ENCODE measurements around the gene HMGXB4. TPM values are rescaled to one million over a fixed set of nuclear protein-coding genes. Genes with fewer than 3 reads are reported as not detected.

HMGXB4 gene
- total and polyA plus RNA-seq, 12 donors, result 3.6 to 13.0 (median 9.1) TPM

GRCh38 chr22:35318346-35319215 is 61.3 kb downstream of the HMGXB4 start:
- Histone ChIP-seq H3K9me3 (no peaks in the 10 kb centered on the region), H3K27ac (no peak overlapping the region)
- DNase-seq, result no peak

DNA sequence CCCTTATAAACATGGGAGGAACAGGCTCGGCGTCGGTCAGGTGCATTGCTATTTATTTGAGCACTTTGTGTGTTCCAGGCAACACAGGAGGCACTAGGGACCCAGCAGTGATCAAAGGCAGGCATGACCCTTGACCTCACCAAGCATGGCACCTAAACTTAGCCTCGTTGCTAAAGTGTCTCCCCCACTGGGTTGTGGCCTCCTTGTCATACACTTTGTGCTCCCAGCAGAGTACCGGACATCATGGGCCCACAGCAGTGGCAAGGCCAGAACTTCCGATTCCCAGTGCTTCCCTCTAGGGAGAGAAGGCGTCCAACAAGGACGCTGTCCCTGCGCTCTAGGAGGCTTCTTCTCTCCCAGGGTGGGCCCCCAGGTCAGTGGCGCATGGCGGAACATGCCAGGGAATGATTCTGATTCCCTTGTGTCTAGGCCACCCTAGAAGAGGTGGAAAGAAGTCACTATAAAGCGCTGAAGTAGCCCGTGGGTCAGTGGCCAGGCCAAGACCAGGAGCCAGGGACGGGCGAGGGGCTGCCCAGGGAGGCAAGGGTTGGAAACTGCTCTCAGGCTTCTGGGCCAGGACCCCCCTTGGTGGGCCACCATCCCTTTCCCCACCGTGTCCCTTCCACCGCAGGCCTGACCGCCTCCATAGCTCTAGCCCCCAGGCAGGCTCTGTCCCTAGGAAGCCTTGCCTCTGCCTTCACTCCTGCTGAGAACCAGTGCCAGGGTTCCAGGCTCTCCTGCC is 62.1 kb downstream of the HMGXB4 start:
- TF ChIP-seq, protein P1, sequence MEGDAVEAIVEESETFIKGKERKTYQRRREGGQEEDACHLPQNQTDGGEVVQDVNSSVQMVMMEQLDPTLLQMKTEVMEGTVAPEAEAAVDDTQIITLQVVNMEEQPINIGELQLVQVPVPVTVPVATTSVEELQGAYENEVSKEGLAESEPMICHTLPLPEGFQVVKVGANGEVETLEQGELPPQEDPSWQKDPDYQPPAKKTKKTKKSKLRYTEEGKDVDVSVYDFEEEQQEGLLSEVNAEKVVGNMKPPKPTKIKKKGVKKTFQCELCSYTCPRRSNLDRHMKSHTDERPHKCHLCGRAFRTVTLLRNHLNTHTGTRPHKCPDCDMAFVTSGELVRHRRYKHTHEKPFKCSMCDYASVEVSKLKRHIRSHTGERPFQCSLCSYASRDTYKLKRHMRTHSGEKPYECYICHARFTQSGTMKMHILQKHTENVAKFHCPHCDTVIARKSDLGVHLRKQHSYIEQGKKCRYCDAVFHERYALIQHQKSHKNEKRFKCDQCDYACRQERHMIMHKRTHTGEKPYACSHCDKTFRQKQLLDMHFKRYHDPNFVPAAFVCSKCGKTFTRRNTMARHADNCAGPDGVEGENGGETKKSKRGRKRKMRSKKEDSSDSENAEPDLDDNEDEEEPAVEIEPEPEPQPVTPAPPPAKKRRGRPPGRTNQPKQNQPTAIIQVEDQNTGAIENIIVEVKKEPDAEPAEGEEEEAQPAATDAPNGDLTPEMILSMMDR (IDR thresholded peaks at IDR 0.05), result no peak
- H3K27me3 ChIP-seq, result no peaks in the 10 kb centered on the region
- no peaks in the 10 kb centered on the region for H3K9me3 ChIP-seq
- intact Hi-C loops (cut with DNase I), result no loop called here
- H3K4me3 ChIP-seq, result no peak overlapping the region
- no peak for DNase-seq
- 91 to 93% methylated on average over 18 of the region's 18 CpGs for WGBS, 2 donors
- no peak for ATAC-seq
- peaks cover 0 to 95% (median 34%) of the 10 kb centered on the region in 9 donors for H3K36me3 ChIP-seq
- H3K27ac ChIP-seq, result no peak overlapping the region
- H3K4me1 ChIP-seq, result peaks cover 4 to 41% (median 23%) of the 10 kb centered on the region in 9 donors

More at GRCh38 chr22:35318346-35319215, 61.3 kb downstream of the HMGXB4 start:
- intact Hi-C loops (cut with DNase I), result no loop called here
- 88 to 90% methylated on average over 24 of the region's 24 CpGs for WGBS, 2 donors
- TF ChIP-seq, protein P1 (IDR thresholded peaks at IDR 0.05), result no peak
- H3K4me1 ChIP-seq, result peaks cover 9 to 49% (median 29%) of the 10 kb centered on the region in 9 donors
- ATAC-seq, result no peak
- H3K27me3 ChIP-seq, result no peaks in the 10 kb centered on the region
- H3K36me3 ChIP-seq, result peaks cover 0 to 93% (median 25%) of the 10 kb centered on the region in 9 donors
- no peak overlapping the region for H3K4me3 ChIP-seq

DNA sequence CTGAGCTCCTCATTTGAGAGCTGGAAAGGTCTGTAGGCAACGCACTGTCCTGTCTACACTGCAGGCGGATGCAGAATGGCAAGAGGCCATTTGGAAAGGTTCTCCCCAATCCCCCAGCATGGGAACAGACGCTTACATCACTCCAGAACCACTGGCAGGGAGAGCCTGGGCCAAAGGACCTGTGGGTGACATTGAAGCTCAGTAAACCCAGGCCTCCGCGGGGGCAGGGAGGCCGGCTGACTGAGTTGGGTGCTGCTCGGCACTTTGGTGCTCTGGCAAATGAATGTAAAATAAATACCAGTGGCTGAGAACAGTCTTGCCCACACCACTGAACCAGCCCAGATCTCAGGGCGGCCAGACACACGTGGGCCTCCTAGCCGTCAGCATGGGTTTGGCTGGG is 64.8 kb downstream of the HMGXB4 start:
- H3K9me3 ChIP-seq, result no peaks in the 10 kb centered on the region
- peaks cover 0 to 15% (median 5%) of the 10 kb centered on the region in 9 donors for H3K4me1 ChIP-seq
- 63 to 72% methylated on average over 10 of the region's 10 CpGs for WGBS, 2 donors
- TF ChIP-seq, protein P1 (IDR thresholded peaks at IDR 0.05), result no peak
- H3K36me3 ChIP-seq, result peaks cover 0 to 100% (median 61%) of the 10 kb centered on the region in 9 donors
- intact Hi-C loops (cut with DNase I), result no loop called here
- peak; percentile 50 to 57 for DNase-seq
- no peak overlapping the region for H3K4me3 ChIP-seq
- ATAC-seq, result peak; percentile 49 to 87 (median 72)
- H3K27me3 ChIP-seq, result no peaks in the 10 kb centered on the region
- H3K27ac ChIP-seq, result peak overlapping the region in 8 of 10 donors; percentile 3 to 71 (median 52)

DNA sequence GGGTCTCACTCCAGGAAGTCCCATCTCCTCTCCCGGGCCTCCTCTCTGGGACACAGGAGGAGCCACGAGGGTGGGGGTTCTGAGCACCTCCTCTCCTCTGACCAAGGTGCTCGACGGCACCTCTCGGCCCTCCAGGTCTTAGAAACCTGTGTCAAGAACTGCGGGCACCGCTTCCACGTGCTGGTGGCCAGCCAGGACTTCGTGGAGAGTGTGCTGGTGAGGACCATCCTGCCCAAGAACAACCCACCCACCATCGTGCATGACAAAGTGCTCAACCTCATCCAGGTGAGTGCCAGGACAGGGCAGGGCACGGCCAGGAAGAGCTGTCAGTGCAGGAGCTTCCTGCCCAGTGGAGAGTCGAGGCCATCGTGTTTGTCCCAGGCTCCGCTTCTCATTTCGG is 65.6 kb downstream of the HMGXB4 start:
- Histone ChIP-seq H3K36me3 (peaks cover 0 to 100% (median 64%) of the 10 kb centered on the region in 9 donors), H3K9me3 (no peaks in the 10 kb centered on the region), H3K27me3 (no peaks in the 10 kb centered on the region), H3K27ac (peak overlapping the region in 4 of 10 donors; percentile 3 to 71 (median 56)), H3K4me1 (peaks cover 0 to 13% (median 5%) of the 10 kb centered on the region in 9 donors), H3K4me3 (no peak overlapping the region)
- WGBS, 2 donors, result 90 to 93% methylated on average over 15 of the region's 15 CpGs
- intact Hi-C loops (cut with DNase I), result no loop called here
- DNase-seq (no peak), ATAC-seq (peak in 1 of 8 donors; percentile 4)
- TF ChIP-seq, protein P1 (IDR thresholded peaks at IDR 0.05), result no peak

Measured in heart right ventricle (tissue), 16 donors.